SK-N-SH treated with all-trans-retinoic acid at 6 μM for 48 hours (cell line): ENCODE results near the gene RAB7B.

Experiments
- RARB ChIP-seq: fragments of 250-450 bp; sonication (Bioruptor Pico); IDR thresholded peaks from 2 replicates; pipeline ENCODE4 v1.8.0; 2021; ENCODE audit warnings: mild to moderate bottlenecking, moderate library complexity
- TCF4 ChIP-seq: fragments of 250-450 bp; sonication (Bioruptor Pico); IDR thresholded peaks from 2 replicates; pipeline ENCODE4 v1.8.0; 2021; ENCODE audit warnings: mild to moderate bottlenecking, moderate library complexity, borderline replicate concordance
- ZNF70 ChIP-seq: fragments of 450-650 bp; formaldehyde crosslinking; IDR thresholded peaks from 2 replicates; pipeline ENCODE4 v1.5.0; 2020; ENCODE audit warnings: mild to moderate bottlenecking, moderate library complexity

DNA sequence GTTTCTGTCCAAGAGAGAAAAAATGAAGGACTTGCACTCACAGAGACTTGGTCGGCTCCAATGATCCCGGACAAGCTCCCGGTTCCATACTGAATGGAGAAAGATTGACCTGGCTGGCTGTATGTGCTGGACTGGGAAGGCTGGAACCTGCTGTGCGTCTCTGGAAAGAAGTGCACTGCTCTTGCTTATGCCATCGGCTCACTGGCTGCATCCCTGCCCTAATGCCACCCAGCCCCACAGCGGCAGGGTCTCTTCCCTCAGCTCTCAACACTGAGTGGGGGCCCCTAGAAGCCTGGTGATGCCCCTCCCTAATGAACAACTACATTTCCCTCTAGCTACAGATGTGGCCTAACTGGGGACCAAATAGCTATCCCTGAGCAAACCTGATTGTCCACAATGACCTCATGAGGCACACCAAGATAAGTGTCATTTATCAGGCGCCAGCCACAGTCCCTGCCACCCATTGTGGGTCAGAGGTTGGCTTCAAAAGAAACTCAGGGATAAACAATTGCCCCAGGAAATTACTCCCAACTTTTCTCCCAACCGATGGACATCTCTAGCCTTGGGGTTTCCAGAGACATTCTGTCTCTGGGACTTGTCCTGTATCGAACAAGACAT, 17.9 kb upstream of the RAB7B start:
- TF ChIP-seq TCF4, result no peak
- TF ChIP-seq RARB (CRISPR knock-in tag), result no peak
- TF ChIP-seq ZNF70 (CRISPR knock-in tag), result no peak
